Spleen (tissue), 7 donors: ENCODE results near the gene HNRNPF.

ENCODE experiments used
- POLR2A ChIP-seq, 3 donors: fragments of 450-650 bp; IDR thresholded peaks; one replicate each; pipeline ENCODE4 v1.5.1; 2017; ENCODE audit warnings: antibody characterized with exemption in 3 of 3, mild to moderate bottlenecking in 1 of 3
- POLR2AphosphoS5 ChIP-seq, 3 donors: sonication (generic); formaldehyde crosslinking; IDR thresholded peaks; one replicate each; pipeline ENCODE4 v1.5.1; 2017; ENCODE audit warnings: antibody characterized with exemption in 3 of 3
- TF ChIP-seq, protein P1 (sequence below), 11 experiments: fragments of 200-600 bp in 7 of 11; fragments of 450-650 bp in 4 of 11; sonication (generic) in 4 of 11; IDR thresholded peaks in 8 of 11; conservative IDR thresholded peaks in 3 of 11; 1 replicate in 7 of 11; 2 replicates in 4 of 11; pipeline versions ENCODE4 v1.4.0 to v1.8.0; 2016 to 2021; ENCODE audit warnings: antibody characterized with exemption in 11 of 11, inconsistent platforms in 4 of 11, mild to moderate bottlenecking in 1 of 11
- donor health status: DM: no; HTN: no; CAD: no; lungs with moderate emphysema.
- donor health status: DM: no; HTN: no; CAD: no.
- donor health status: DM: no; HTN: no; CAD: no.

DNA sequence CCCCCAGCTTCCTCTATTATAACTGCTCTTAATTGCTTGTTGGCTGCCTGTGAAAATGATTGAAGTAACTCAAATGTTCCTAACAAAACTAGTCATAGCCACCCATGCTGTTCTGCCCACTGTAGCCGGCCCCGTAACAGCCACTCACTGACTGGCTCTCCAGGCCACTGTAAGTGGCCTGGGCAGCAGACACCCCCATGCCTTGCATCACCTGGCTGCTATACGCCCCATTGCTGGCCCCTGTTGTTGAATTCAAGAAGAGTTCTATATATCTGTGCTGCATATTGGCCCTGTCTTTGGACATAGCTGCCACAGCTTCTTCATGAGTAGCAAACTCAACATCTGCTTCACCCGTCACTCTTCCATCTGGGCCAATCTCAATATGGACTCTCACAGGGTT is 22.4 kb downstream of the HNRNPF start:
- TF ChIP-seq, protein P1, sequence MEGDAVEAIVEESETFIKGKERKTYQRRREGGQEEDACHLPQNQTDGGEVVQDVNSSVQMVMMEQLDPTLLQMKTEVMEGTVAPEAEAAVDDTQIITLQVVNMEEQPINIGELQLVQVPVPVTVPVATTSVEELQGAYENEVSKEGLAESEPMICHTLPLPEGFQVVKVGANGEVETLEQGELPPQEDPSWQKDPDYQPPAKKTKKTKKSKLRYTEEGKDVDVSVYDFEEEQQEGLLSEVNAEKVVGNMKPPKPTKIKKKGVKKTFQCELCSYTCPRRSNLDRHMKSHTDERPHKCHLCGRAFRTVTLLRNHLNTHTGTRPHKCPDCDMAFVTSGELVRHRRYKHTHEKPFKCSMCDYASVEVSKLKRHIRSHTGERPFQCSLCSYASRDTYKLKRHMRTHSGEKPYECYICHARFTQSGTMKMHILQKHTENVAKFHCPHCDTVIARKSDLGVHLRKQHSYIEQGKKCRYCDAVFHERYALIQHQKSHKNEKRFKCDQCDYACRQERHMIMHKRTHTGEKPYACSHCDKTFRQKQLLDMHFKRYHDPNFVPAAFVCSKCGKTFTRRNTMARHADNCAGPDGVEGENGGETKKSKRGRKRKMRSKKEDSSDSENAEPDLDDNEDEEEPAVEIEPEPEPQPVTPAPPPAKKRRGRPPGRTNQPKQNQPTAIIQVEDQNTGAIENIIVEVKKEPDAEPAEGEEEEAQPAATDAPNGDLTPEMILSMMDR (IDR thresholded peaks at IDR 0.05 in 8 of 11, conservative IDR thresholded peaks at IDR 0.05 in 3 of 11) = no peak
- TF ChIP-seq POLR2A (IDR thresholded peaks at IDR 0.05) (no peak), POLR2AphosphoS5 (IDR thresholded peaks at IDR 0.05) (no peak)
